H1 (cell line): ENCODE data around the gene GPR143. TPM values are rescaled to one million over a fixed set of nuclear protein-coding genes. Genes with fewer than 3 reads are reported as not detected.
A peak's percentile ranks its signal among the peaks of the same experiment; 100 is the strongest.

Experiments used
- ATF2 ChIP-seq: IDR thresholded peaks from 2 replicates; pipeline ENCODE4 v1.6.1; 2012; ENCODE audit warnings: low read length, inconsistent platforms
- E2F6 ChIP-seq: IDR thresholded peaks from 2 replicates; pipeline ENCODE4 v1.6.1; 2012; ENCODE audit warnings: inconsistent platforms
- EGR1 ChIP-seq: IDR thresholded peaks from 2 replicates; pipeline ENCODE4 v1.6.1; 2011; ENCODE audit warnings: low read depth, low read length, borderline replicate concordance
- EP300 ChIP-seq, 2 experiments: IDR thresholded peaks; 1 replicate in 1 of 2; 2 replicates in 1 of 2; pipeline ENCODE4 v1.6.1; 2011 to 2012; ENCODE audit warnings: low read depth in 2 of 2, low read length in 2 of 2, mild to moderate bottlenecking in 2 of 2, borderline replicate concordance in 1 of 2, inconsistent platforms in 1 of 2, moderate library complexity in 1 of 2
- HDAC6 ChIP-seq: IDR thresholded peaks from one replicate; pipeline ENCODE4 v1.7.1; 2012; ENCODE audit warnings: low read depth, mild to moderate bottlenecking, inconsistent platforms, low read length, moderate library complexity
- KDM4A ChIP-seq: IDR thresholded peaks from one replicate; pipeline ENCODE4 v1.7.1; 2012; ENCODE audit warnings: low read depth, mild to moderate bottlenecking, moderate library complexity, low read length, inconsistent platforms; ENCODE audit not compliant: severe bottlenecking
- MAFK ChIP-seq: IDR thresholded peaks from 2 replicates; pipeline ENCODE4 v1.6.1; 2012; ENCODE audit warnings: low read depth, mild to moderate bottlenecking, improper control_type of control experiment, low read length
- RAD21 ChIP-seq, 2 experiments: IDR thresholded peaks in 1 of 2; conservative IDR thresholded peaks in 1 of 2; 2 replicates each; pipeline ENCODE4 v1.6.1; 2011; ENCODE audit warnings: low read depth in 2 of 2, low read length in 2 of 2, improper control_type of control experiment in 1 of 2, inconsistent platforms in 1 of 2, mild to moderate bottlenecking in 1 of 2, moderate library complexity in 1 of 2
- SP2 ChIP-seq: IDR thresholded peaks from 2 replicates; pipeline ENCODE4 v1.6.1; 2012; ENCODE audit warnings: mild to moderate bottlenecking, low read length, inconsistent platforms
- SP4 ChIP-seq: IDR thresholded peaks from 2 replicates; pipeline ENCODE4 v1.6.1; 2012; ENCODE audit warnings: low read length, inconsistent platforms
- TAF7 ChIP-seq: optimal IDR thresholded peaks from 2 replicates; pipeline ENCODE3; 2011; ENCODE audit warnings: low read depth, mild to moderate bottlenecking, inconsistent platforms, low read length, moderate library complexity, borderline replicate concordance
- polyA plus RNA-seq, 7 experiments: library from polyadenylated mRNA; depleted of rRNA in 3 of 7; stranded (reverse) in 5 of 7; unstranded in 2 of 7; fragments of >200 nt in 5 of 7; fragments of 200-250 nt in 2 of 7; gene quantifications; 1 replicate in 5 of 7; 2 replicates in 1 of 7; 4 replicates in 1 of 7; pipeline versions ENCODE4 v1.2.1 to v1.2.3, GENCODE V29; 2011 to 2013; ENCODE audit warnings: missing spikeins in 2 of 7, mixed read lengths in 2 of 7
- total RNA-seq: library from RNA; stranded (reverse); fragmentation: NEBNext Ultra II Directional; extraction: Animal tissue kit (Norgen Biotek cat#: 25700); gene quantifications from 2 replicates; pipeline ENCODE4 v1.2.1, GENCODE V29; 2021

Gene GPR143
- total and polyA plus RNA-seq, 2 of the 8 experiments (the other 6 are each of a cell fraction or from before 2014, with no cell fraction given) = 18.5 to 30.7 TPM

- TF ChIP-seq E2F6 = no peak
- no peak for TF ChIP-seq SP4
- TF ChIP-seq MAFK = no peak
- TF ChIP-seq HDAC6 = no peak
- TF ChIP-seq EGR1 = no peak
- no peak for TF ChIP-seq SP2
- no peak for TF ChIP-seq RAD21 (IDR thresholded peaks at IDR 0.05 in 1 of 2, conservative IDR thresholded peaks at IDR 0.05 in 1 of 2; ENCODE audit: low read depth in 2 of 2, low read length in 2 of 2)
- TF ChIP-seq EP300 (IDR thresholded peaks at IDR 0.05; ENCODE audit: borderline replicate concordance in 1 of 2, low read depth in 2 of 2, low read length in 2 of 2) = no peak
- peak; percentile 35 for TF ChIP-seq KDM4A
- no peak for TF ChIP-seq TAF7
- TF ChIP-seq ATF2 = no peak
Measured at GRCh38 chrX:9785254-9785943, 19.8 kb upstream of the GPR143 start (continued).
